Esophagus squamous epithelium (tissue), 4 donors: Measurements from ENCODE around the gene PCDH9.

Experiments
- CTCF ChIP-seq, 6 experiments: fragments of 450-650 bp in 4 of 6; fragments of 200-600 bp in 2 of 6; sonication (generic) in 2 of 6; IDR thresholded peaks; one replicate each; pipeline ENCODE4 v1.5.1; 2016 to 2019; ENCODE audit warnings: antibody characterized with exemption in 6 of 6, mild to moderate bottlenecking in 4 of 6, moderate library complexity in 4 of 6
- POLR2A ChIP-seq, 4 donors: fragments of 450-650 bp; IDR thresholded peaks; one replicate each; pipeline ENCODE4 v1.6.1; 2017; ENCODE audit warnings: antibody characterized with exemption in 4 of 4, mild to moderate bottlenecking in 4 of 4, moderate library complexity in 3 of 4

DNA sequence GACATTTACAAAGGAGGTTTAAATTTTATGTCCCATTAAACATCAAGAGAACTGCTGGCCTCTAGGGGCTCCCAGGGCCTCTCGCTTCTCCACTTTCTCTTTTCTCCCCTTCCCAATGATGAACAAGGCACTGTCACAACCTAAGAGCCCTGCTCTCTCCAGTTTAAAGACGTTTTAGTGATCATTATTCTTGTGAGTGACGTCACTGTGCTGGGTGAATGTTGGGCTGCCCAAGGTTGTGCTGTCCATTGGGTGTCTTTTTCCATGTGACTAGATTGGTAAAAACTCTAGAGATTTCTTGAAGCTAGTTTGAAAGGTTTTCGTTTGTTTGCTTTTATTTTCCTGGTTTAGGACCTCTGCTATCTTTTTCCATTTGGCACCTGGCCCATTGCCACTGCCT lies 602.6 kb downstream of the PCDH9 start:
- no peak for TF ChIP-seq POLR2A (IDR thresholded peaks at IDR 0.05)
- no peak for TF ChIP-seq CTCF (IDR thresholded peaks at IDR 0.05)
